ENCODE results near the gene CALCOCO1. TPM values are rescaled to one million over a fixed set of nuclear protein-coding genes. Genes with fewer than 3 reads are reported as not detected.

Gene CALCOCO1
- total and polyA plus RNA-seq, 2 of the 13 experiments (the other 11 are each of a cell fraction or from before 2014, with no cell fraction given): 7.7 to 47.7 TPM

GRCh38 chr12:53776872-53777271 is 49.6 kb upstream of the CALCOCO1 start:
- Histone ChIP-seq H3K36me3 (replicated peaks in 1 of 2; ENCODE audit: control insufficient read depth in 1 of 2, insufficient read depth in 2 of 2, low read length in 2 of 2) (no peaks in the 10 kb centered on the region), H3K27ac (ENCODE audit: extremely low read length, insufficient read depth, low read length) (no peak overlapping the region), H3K4me2 (ENCODE audit: low read depth, low read length) (no peak overlapping the region), H3K4me3 (replicated peaks in 1 of 3; ENCODE audit: insufficient read depth in 1 of 3, low read depth in 2 of 3, low read length in 3 of 3) (no peak overlapping the region), H3K9ac (ENCODE audit: insufficient read depth, low read depth, low read length) (no peak overlapping the region), H3K79me2 (ENCODE audit: insufficient read depth, low read length) (no peaks in the 10 kb centered on the region), H4K20me1 (ENCODE audit: insufficient read depth, low read length) (no peaks in the 10 kb centered on the region), H3K9me3 (ENCODE audit: low read length) (no peaks in the 10 kb centered on the region), H2AFZ (ENCODE audit: low read length) (no peak overlapping the region), H3K4me1 (ENCODE audit: insufficient read depth, low read length) (no peaks in the 10 kb centered on the region), H3K27me3 (ENCODE audit: control insufficient read depth in 1 of 2, insufficient read depth in 2 of 2, low read length in 2 of 2) (peaks cover 0 to 38% of the 10 kb centered on the region in 2 experiments; a peak in 2 of 5 replicates)
- intact Hi-C loops (cut with micrococcal nuclease; ENCODE audit: unreplicated experiment): no loop called here
- BruUV-seq (replicated peaks): no TSS peak
- TF ChIP-seq DZIP1 (CRISPR knock-in tag; IDR thresholded peaks at IDR 0.05) (no peak), ZZZ3 (CRISPR knock-in tag; IDR thresholded peaks at IDR 0.05; ENCODE audit: borderline replicate concordance) (no peak), ZNF713 (CRISPR knock-in tag; IDR thresholded peaks at IDR 0.05) (no peak), PREB (CRISPR knock-in tag; IDR thresholded peaks at IDR 0.05) (no peak), CENPT (CRISPR knock-in tag; IDR thresholded peaks at IDR 0.05; ENCODE audit: low read depth) (no peak), ESRRA (CRISPR knock-in tag; IDR thresholded peaks at IDR 0.05; ENCODE audit: low read depth) (no peak), ZNF337 (CRISPR knock-in tag; IDR thresholded peaks at IDR 0.05; ENCODE audit: borderline replicate concordance, low read depth) (no peak), MAZ (IDR thresholded peaks at IDR 0.05; ENCODE audit: borderline replicate concordance, low read depth, low read length) (no peak), MAZ (CRISPR knock-in tag; IDR thresholded peaks at IDR 0.05; ENCODE audit: low read depth) (no peak), EHMT2 (IDR thresholded peaks at IDR 0.05; ENCODE audit: borderline replicate concordance, low read depth, low read length) (no peak), CBX2 (IDR thresholded peaks at IDR 0.05; ENCODE audit: low read depth, low read length) (no peak), CBX2 (CRISPR knock-in tag; IDR thresholded peaks at IDR 0.05; ENCODE audit: low read depth) (no peak), ZNF160 (CRISPR knock-in tag; IDR thresholded peaks at IDR 0.05) (no peak), ATAD3A (CRISPR knock-in tag; IDR thresholded peaks at IDR 0.05) (no peak), SKI (IDR thresholded peaks at IDR 0.05; ENCODE audit: partially characterized antibody) (no peak)
- no peak for ATAC-seq
- ChIA-PET POLR2A (no interaction called here), CTCF (ENCODE audit: low intra/inter-chr PET ratio, low total read pairs) (no interaction called here)
- FAIRE-seq: no peak
- no peak for DNase-seq (ENCODE audit: low spot score)
- in situ Hi-C loops (cut with HindIII; ENCODE audit: extremely low pct_ligation_motif_present, low pct_unique_long_range_greater_than_20kb): loop anchor here (25.0 kb wide), 1 partner anchor 160 kb away; the partner anchor contains the start of gene HOXC13
- 37% methylated on average over 1 of the region's 1 CpG for WGBS (ENCODE audit: low lambda C conversion rate)

All from HepG2 (cell line).